Left lung (tissue), 10 donors: ENCODE measurements around the gene GINS2. TPM values are rescaled to one million over a fixed set of nuclear protein-coding genes. Genes with fewer than 3 reads are reported as not detected.

ENCODE experiments used
- ATAC-seq: fragments of 200-7000 bp; cut with Tn5 transposase; one replicate; pipeline ENCODE4 v1.9.1; 2020; ENCODE audit warnings: moderate library complexity
- DNase-seq, 4 donors: peaks; one replicate each; pipeline ENCODE4 v3.0.0-alpha.2; 2013 to 2020
- H3K27ac ChIP-seq, 2 donors: fragments of 200-600 bp; sonication (generic) in 1 of 2; one replicate each; pipeline versions ENCODE4 v1.5.0 to v1.8.0; 2020 to 2021
- H3K27me3 ChIP-seq, 2 donors: fragments of 200-600 bp; sonication (generic) in 1 of 2; one replicate each; pipeline versions ENCODE4 v1.5.0 to v1.8.0; 2020 to 2021
- H3K36me3 ChIP-seq, 2 donors: fragments of 200-600 bp; sonication (generic) in 1 of 2; one replicate each; pipeline versions ENCODE4 v1.5.0 to v1.8.0; 2020 to 2021
- H3K4me1 ChIP-seq, 2 donors: fragments of 200-600 bp; one replicate each; pipeline ENCODE4 v1.8.0; 2021
- H3K4me3 ChIP-seq, 2 donors: fragments of 200-600 bp; sonication (generic) in 1 of 2; one replicate each; pipeline versions ENCODE4 v1.5.0 to v1.8.0; 2020 to 2021; ENCODE audit warnings: mild to moderate bottlenecking in 1 of 2
- H3K9me3 ChIP-seq, 2 donors: fragments of 200-600 bp; sonication (generic) in 1 of 2; one replicate each; pipeline versions ENCODE4 v1.5.0 to v1.8.0; 2020 to 2021
- intact Hi-C, 2 donors: fragments of 100-400 bp; cut with DNase I; formaldehyde crosslinking; loops; one replicate each; pipeline versions ENCODE4 v1.11.2 to v1.14.2; 2022
- polyA plus RNA-seq, 6 donors: library from polyadenylated mRNA; unstranded; fragments of 120-200 nt; gene quantifications; one replicate each; pipeline ENCODE4 v1.2.1, GENCODE V29; 2013; ENCODE audit not compliant: insufficient read length in 6 of 6
- total RNA-seq, 2 donors: library from RNA; stranded (reverse); fragmentation: NEBNext Ultra II Directional; extraction: Animal tissue kit (Norgen Biotek cat#: 25700); gene quantifications; one replicate each; pipeline ENCODE4 v1.2.1, GENCODE V29; 2021
- TF ChIP-seq, protein P1 (sequence below), 2 donors: fragments of 200-600 bp; sonication (generic) in 1 of 2; IDR thresholded peaks; one replicate each; pipeline versions ENCODE4 v1.5.0 to v1.8.0; 2021; ENCODE audit warnings: antibody characterized with exemption in 2 of 2
- donor health status: DM: no; HTN: yes; CAD: no.
- donor health status: DM: no; HTN: no; CAD: no.

GINS2 gene
- total and polyA plus RNA-seq, 8 donors, result 4.2 to 17.4 (median 13.8) TPM

GRCh38 chr16:85641305-85641704 lies 47.4 kb downstream of the GINS2 start:
- intact Hi-C loops, result no loop called here
- DNase-seq (peak in 1 of 4 donors; percentile 72), ATAC-seq (no peak)
- H3K4me3 ChIP-seq, result no peak overlapping the region
- H3K4me1 ChIP-seq, result peaks cover 7 to 56% of the 10 kb centered on the region in 2 donors
- H3K36me3 ChIP-seq, result peaks cover 0 to 44% of the 10 kb centered on the region in 2 donors
- H3K9me3 ChIP-seq, result no peaks in the 10 kb centered on the region
- no peak overlapping the region for H3K27ac ChIP-seq
- TF ChIP-seq, protein P1, sequence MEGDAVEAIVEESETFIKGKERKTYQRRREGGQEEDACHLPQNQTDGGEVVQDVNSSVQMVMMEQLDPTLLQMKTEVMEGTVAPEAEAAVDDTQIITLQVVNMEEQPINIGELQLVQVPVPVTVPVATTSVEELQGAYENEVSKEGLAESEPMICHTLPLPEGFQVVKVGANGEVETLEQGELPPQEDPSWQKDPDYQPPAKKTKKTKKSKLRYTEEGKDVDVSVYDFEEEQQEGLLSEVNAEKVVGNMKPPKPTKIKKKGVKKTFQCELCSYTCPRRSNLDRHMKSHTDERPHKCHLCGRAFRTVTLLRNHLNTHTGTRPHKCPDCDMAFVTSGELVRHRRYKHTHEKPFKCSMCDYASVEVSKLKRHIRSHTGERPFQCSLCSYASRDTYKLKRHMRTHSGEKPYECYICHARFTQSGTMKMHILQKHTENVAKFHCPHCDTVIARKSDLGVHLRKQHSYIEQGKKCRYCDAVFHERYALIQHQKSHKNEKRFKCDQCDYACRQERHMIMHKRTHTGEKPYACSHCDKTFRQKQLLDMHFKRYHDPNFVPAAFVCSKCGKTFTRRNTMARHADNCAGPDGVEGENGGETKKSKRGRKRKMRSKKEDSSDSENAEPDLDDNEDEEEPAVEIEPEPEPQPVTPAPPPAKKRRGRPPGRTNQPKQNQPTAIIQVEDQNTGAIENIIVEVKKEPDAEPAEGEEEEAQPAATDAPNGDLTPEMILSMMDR (IDR thresholded peaks at IDR 0.05), result no peak
- no peaks in the 10 kb centered on the region for H3K27me3 ChIP-seq

- H3K9me3 ChIP-seq, result no peaks in the 10 kb centered on the region
- peaks cover 0 to 49% of the 10 kb centered on the region in 2 donors for H3K36me3 ChIP-seq
- H3K4me3 ChIP-seq, result no peak overlapping the region
- no peak for ATAC-seq
- H3K27ac ChIP-seq, result no peak overlapping the region
- TF ChIP-seq, protein P1 (IDR thresholded peaks at IDR 0.05), result no peak
- H3K4me1 ChIP-seq, result peaks cover 7 to 56% of the 10 kb centered on the region in 2 donors
- DNase-seq, result peak in 1 of 4 donors; percentile 79
- no peaks in the 10 kb centered on the region for H3K27me3 ChIP-seq
- intact Hi-C loops, result no loop called here
Observed at GRCh38 chr16:85640585-85640984, 48.2 kb downstream of the GINS2 start.

DNA sequence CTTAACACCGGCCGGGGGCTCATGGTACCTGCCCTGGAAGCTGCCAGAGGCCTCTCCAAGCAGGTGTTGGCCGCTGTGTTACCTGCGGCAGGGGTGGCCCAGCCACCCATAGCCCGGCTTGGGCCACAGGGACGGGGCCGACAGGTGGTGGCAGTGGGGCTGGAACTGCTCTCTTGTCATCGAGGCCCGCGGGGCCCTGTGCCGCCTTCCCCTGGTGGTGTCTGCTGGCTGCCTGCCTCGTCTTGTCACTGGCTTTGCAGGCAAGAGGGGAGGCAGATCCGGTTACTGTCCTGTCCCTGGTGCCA lies 48.5 kb downstream of the GINS2 start:
- DNase-seq (peak in 1 of 4 donors; percentile 69), ATAC-seq (no peak)
- Histone ChIP-seq H3K27ac (no peak overlapping the region), H3K9me3 (no peaks in the 10 kb centered on the region), H3K4me1 (peaks cover 5 to 52% of the 10 kb centered on the region in 2 donors), H3K36me3 (peaks cover 0 to 53% of the 10 kb centered on the region in 2 donors), H3K4me3 (no peak overlapping the region), H3K27me3 (no peaks in the 10 kb centered on the region)
- intact Hi-C loops, result no loop called here
- TF ChIP-seq, protein P1 (IDR thresholded peaks at IDR 0.05), result no peak

DNA sequence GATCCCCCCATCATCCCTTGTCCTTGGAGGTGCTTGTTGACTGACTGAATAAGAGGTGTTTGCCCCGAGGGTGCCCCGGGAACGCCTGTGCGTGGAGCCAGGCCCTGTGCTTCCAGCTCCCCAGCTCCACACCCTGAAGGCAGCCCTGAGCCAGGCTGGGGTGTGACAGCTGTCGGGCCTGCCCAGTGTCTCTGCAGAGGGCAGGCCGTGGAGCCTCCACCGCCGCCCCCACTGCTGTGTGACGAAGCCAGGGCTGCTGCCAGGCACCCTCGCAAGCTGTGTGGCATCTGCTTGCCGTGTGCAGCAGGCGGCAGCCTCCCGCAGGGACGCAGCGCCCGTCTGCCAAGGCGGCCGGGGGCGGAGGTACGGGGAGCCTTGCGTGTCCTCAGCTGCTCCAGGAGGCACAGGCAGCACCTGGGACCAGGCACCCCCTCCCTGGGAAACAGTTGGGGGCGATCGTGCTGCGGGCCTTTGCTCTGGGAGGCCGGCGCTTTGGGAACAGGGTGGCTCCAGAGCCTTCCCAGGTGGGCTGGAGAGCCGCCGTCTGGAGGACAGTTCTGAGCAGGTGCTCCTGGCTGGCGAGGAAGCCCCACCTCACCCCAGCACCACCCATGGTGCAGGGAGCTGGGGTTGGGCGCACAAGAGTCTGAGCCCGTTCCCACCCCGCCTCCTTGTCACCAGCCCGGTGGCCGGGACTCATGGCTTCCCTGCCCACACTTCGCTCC lies 49.1 kb downstream of the GINS2 start:
- ATAC-seq, result no peak
- no peaks in the 10 kb centered on the region for H3K27me3 ChIP-seq

DNA sequence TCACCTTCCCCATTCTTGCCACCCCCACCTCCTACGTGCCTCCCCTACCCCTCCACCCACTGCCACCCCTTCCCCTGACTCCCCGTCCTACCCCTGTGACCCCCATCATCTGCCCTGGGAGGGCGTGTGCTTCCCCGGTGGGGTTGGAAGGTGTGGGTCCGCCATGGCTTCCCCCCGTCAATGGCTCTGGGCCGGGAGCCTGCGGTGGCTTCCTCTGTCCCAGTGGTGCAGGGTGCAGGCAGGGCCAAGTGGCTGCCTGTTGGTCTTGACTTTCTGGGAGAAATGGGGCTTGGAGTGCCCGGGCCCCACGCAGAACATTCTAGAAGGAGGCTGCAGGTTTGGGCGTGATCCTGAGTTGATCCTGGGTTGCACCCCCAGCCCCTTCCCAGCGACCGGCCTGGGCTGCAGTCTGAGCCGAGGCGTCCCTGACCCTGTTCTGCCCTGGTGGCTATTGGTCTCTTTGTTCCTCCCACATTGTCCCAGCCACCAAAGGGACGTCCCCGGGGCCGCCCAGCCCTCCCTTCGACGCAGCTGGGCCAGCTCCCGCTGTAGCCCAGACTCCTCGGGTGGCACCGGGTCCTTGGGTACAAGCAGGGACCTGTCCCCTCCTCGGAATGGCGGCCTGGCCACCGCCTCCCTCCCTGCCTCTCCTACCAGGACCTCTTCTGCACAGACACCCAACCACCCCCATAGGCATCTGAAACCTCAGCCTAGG lies 49.9 kb downstream of the GINS2 start:
- ATAC-seq, result no peak
- H3K4me1 ChIP-seq, result peaks cover 3 to 44% of the 10 kb centered on the region in 2 donors
- peak in 1 of 4 donors; percentile 76 for DNase-seq
- intact Hi-C loops, result no loop called here
- no peak overlapping the region for H3K4me3 ChIP-seq
- TF ChIP-seq, protein P1 (IDR thresholded peaks at IDR 0.05), result no peak
- H3K27me3 ChIP-seq, result no peaks in the 10 kb centered on the region
- no peak overlapping the region for H3K27ac ChIP-seq
- H3K36me3 ChIP-seq, result peaks cover 0 to 65% of the 10 kb centered on the region in 2 donors
- no peaks in the 10 kb centered on the region for H3K9me3 ChIP-seq

More for the DNA sequence above, 49.1 kb downstream of the GINS2 start:
- Histone ChIP-seq H3K4me3 (no peak overlapping the region), H3K4me1 (peaks cover 3 to 48% of the 10 kb centered on the region in 2 donors), H3K27ac (no peak overlapping the region), H3K36me3 (peaks cover 0 to 56% of the 10 kb centered on the region in 2 donors), H3K9me3 (no peaks in the 10 kb centered on the region)
- intact Hi-C loops, result no loop called here
- peak in 1 of 4 donors; percentile 77 for DNase-seq
- TF ChIP-seq, protein P1 (IDR thresholded peaks at IDR 0.05), result no peak
